ENCODE measurements around the gene UBR4. TPM values are rescaled to one million over a fixed set of nuclear protein-coding genes. Genes with fewer than 3 reads are reported as not detected.

Gene UBR4
- total RNA-seq, 1 experiment from 2014 or later = 131 TPM

DNA sequence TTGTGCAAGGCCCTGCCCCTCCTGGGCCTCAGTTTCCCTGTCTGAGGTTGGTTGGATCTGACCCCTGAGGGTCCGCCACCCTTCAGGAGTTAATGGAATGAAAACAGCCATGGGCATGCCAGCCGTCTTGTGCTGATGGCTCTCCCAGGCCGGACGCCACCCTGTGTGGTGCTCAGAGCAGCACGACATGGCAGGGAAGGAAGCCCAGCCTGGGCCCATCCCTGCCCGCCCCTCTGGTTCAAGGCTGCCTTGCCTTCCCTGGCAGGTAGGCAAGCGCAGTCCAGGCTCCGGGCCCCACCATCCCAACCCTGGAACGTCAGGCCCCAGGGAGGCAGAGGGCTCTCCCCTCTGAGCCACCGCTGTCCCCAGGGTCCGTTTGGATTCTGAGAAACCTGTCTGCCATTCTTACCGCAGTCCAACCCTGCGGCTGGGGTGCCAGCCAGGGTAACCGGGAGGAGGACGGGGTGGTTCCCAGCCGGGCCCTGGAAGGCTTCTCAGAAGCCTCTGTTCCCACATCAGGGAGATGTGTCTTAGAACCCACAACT, 145.1 kb downstream of the UBR4 start:
- H3K4ac ChIP-seq (ENCODE audit: low read depth, low read length) = no peak overlapping the region
- H4K20me1 ChIP-seq (ENCODE audit: control insufficient read depth, insufficient read depth, insufficient read length) = no peaks in the 10 kb centered on the region
- H2AK5ac ChIP-seq (ENCODE audit: insufficient read length, low read length) = no peak overlapping the region
- no peak for DNase-seq
- H2BK20ac ChIP-seq (ENCODE audit: low read depth, low read length, poor library complexity, severe bottlenecking) = no peak overlapping the region
- H3K18ac ChIP-seq (ENCODE audit: insufficient read length, low read depth, low read length) = no peak overlapping the region
- H2BK15ac ChIP-seq (ENCODE audit: low read depth, low read length) = no peak overlapping the region
- no peak overlapping the region for H4K5ac ChIP-seq (ENCODE audit: insufficient read length, low read depth, low read length)
- Mint-ChIP-seq H3K9me3 (peaks cover 12 to 15% of the 10 kb centered on the region in 2 experiments), H3K27ac (no peak overlapping the region), H3K4me1 (peaks cover 3 to 5% of the 10 kb centered on the region in 2 experiments; a peak in 2 of 4 replicates), H3K4me3 (no peak overlapping the region), H3K36me3 (ENCODE audit: insufficient read depth in 1 of 3, low read depth in 3 of 3) (peaks cover 4 to 7% (median 5%) of the 10 kb centered on the region in 3 experiments), H3K27me3 (ENCODE audit: low read depth) (peaks cover 5% of the 10 kb centered on the region)
- no peak overlapping the region for H3K23ac ChIP-seq (ENCODE audit: insufficient read length, low read depth, low read length)
- no peak overlapping the region for H4K8ac ChIP-seq (replicated peaks; ENCODE audit: insufficient read length, low read depth, low read length)
- no peaks in the 10 kb centered on the region for H3K23me2 ChIP-seq (ENCODE audit: insufficient read length, low read depth, low read length, poor library complexity, severe bottlenecking)
- H2BK12ac ChIP-seq (ENCODE audit: insufficient read length, low read depth, low read length) = no peak overlapping the region
- H2BK120ac ChIP-seq (ENCODE audit: low read depth, low read length, poor library complexity, severe bottlenecking) = no peak overlapping the region
- H3K79me2 ChIP-seq (ENCODE audit: insufficient read depth, low read length) = no peaks in the 10 kb centered on the region
- no peak overlapping the region; the same call in 1 of the 2 replicates for H3K14ac ChIP-seq (ENCODE audit: insufficient read depth, low read length)
- no peak overlapping the region for H2AFZ ChIP-seq (ENCODE audit: low read length)
- no peak overlapping the region for H3K4me2 ChIP-seq (ENCODE audit: insufficient read depth, insufficient read length, low read length)
- H3K27ac ChIP-seq (ENCODE audit: insufficient read length, low read depth, low read length) = no peak overlapping the region
- no peaks in the 10 kb centered on the region for H3K27me3 ChIP-seq (ENCODE audit: insufficient read depth, low read length)
- H4K91ac ChIP-seq (ENCODE audit: insufficient read length, low read depth, low read length) = no peak overlapping the region
- no peak overlapping the region for H2BK5ac ChIP-seq (ENCODE audit: insufficient read length, low read length)
- no peaks in the 10 kb centered on the region for H3K9me3 ChIP-seq (ENCODE audit: control insufficient read depth, low read depth, low read length)
- TF ChIP-seq, protein P1, sequence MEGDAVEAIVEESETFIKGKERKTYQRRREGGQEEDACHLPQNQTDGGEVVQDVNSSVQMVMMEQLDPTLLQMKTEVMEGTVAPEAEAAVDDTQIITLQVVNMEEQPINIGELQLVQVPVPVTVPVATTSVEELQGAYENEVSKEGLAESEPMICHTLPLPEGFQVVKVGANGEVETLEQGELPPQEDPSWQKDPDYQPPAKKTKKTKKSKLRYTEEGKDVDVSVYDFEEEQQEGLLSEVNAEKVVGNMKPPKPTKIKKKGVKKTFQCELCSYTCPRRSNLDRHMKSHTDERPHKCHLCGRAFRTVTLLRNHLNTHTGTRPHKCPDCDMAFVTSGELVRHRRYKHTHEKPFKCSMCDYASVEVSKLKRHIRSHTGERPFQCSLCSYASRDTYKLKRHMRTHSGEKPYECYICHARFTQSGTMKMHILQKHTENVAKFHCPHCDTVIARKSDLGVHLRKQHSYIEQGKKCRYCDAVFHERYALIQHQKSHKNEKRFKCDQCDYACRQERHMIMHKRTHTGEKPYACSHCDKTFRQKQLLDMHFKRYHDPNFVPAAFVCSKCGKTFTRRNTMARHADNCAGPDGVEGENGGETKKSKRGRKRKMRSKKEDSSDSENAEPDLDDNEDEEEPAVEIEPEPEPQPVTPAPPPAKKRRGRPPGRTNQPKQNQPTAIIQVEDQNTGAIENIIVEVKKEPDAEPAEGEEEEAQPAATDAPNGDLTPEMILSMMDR (conservative IDR thresholded peaks at IDR 0.05) = no peak
- H3K4me1 ChIP-seq (ENCODE audit: insufficient read depth, low read length) = no peaks in the 10 kb centered on the region
- WGBS (ENCODE audit: extremely low coverage, insufficient read length, low lambda C conversion rate) = no CpG with 5 or more reads among the region's 16 CpGs
- no peak overlapping the region for H3K56ac ChIP-seq (ENCODE audit: insufficient read length, low read depth, low read length)
- no peaks in the 10 kb centered on the region for H3K79me1 ChIP-seq (ENCODE audit: insufficient read depth, low read depth, low read length, poor library complexity, severe bottlenecking)
- no peak overlapping the region for H3T11ph ChIP-seq (ENCODE audit: low read length)
- no peak overlapping the region for H3K9ac ChIP-seq (ENCODE audit: extremely low read depth, insufficient read length, low read length)
